ENCODE measurements around the gene ANKMY1.
"Not testable (repeated sequence)": the region's sequence is repeated elsewhere in the genome, so short reads cannot be mapped to it uniquely, and the experiment has no call there.

The ANKMY1 gene

GRCh38 chr2:240569998-240570530 lies 12.3 kb upstream of the ANKMY1 start:
- Mint-ChIP-seq H3K4me1 (peaks cover 40% of the 10 kb centered on the region), H3K27me3 (no peaks in the 10 kb centered on the region), H3K27ac (no peak overlapping the region), H3K36me3 (ENCODE audit: low read depth) (peaks cover 2% of the 10 kb centered on the region), H3K9me3 (no peaks in the 10 kb centered on the region), H3K4me3 (peak overlapping the region; percentile 78)
- ATAC-seq, result no peak
- DNase-seq, result no peak

- Mint-ChIP-seq H3K9me3 (no peaks in the 10 kb centered on the region), H3K4me1 (peaks cover 45% of the 10 kb centered on the region), H3K36me3 (ENCODE audit: low read depth) (peaks cover 4% of the 10 kb centered on the region), H3K27me3 (no peaks in the 10 kb centered on the region), H3K4me3 (peak overlapping the region; percentile 78), H3K27ac (peak overlapping the region; percentile 42)
- no peak for DNase-seq
- ATAC-seq, result no peak
Observed at GRCh38 chr2:240569523-240569997, 11.8 kb upstream of the ANKMY1 start.

- H3K27ac Mint-ChIP-seq, result peak overlapping the region; percentile 42
- peak overlapping the region; percentile 78 for H3K4me3 Mint-ChIP-seq
- peaks cover 52% of the 10 kb centered on the region for H3K4me1 Mint-ChIP-seq
- peaks cover 6% of the 10 kb centered on the region for H3K36me3 Mint-ChIP-seq (ENCODE audit: low read depth)
- H3K27me3 Mint-ChIP-seq, result no peaks in the 10 kb centered on the region
- ATAC-seq, result no peak
- DNase-seq, result peak; percentile 45
- no peaks in the 10 kb centered on the region for H3K9me3 Mint-ChIP-seq
Observed at GRCh38 chr2:240568678-240569522, 11.1 kb upstream of the ANKMY1 start.

GRCh38 chr2:240567872-240568677 lies 10.3 kb upstream of the ANKMY1 start, which contains the start of gene RNPEPL1:
RNPEPL1 (plus strand) TSS chr2:240568484; CDS start chr2:240568587, 103 bp downstream.
- Mint-ChIP-seq H3K9me3 (no peaks in the 10 kb centered on the region), H3K27ac (peak within 1 kb of the TSS; percentile 96), H3K4me3 (peak within 1 kb of the TSS; percentile 96), H3K36me3 (ENCODE audit: low read depth) (peaks cover 13% of the 10 kb centered on the region), H3K27me3 (no peaks in the 10 kb centered on the region), H3K4me1 (peaks cover 60% of the 10 kb centered on the region)
- DNase-seq, result peak; percentile 62
- peak; percentile 8 for ATAC-seq

GRCh38 chr2:240567137-240567871 lies 9.5 kb upstream of the ANKMY1 start:
- peaks cover 19% of the 10 kb centered on the region for H3K36me3 Mint-ChIP-seq (ENCODE audit: low read depth)
- H3K9me3 Mint-ChIP-seq, result no peaks in the 10 kb centered on the region
- no peaks in the 10 kb centered on the region for H3K27me3 Mint-ChIP-seq
- H3K4me3 Mint-ChIP-seq, result peak overlapping the region; percentile 96
- peak overlapping the region; percentile 96 for H3K27ac Mint-ChIP-seq
- peaks cover 68% of the 10 kb centered on the region for H3K4me1 Mint-ChIP-seq
- peak; percentile 34 for DNase-seq
- no peak for ATAC-seq

- DNase-seq, result peak; percentile 97
- Mint-ChIP-seq H3K27ac (peak overlapping the region; percentile 96), H3K36me3 (ENCODE audit: low read depth) (peaks cover 25% of the 10 kb centered on the region), H3K9me3 (no peaks in the 10 kb centered on the region), H3K4me1 (peaks cover 74% of the 10 kb centered on the region), H3K27me3 (no peaks in the 10 kb centered on the region), H3K4me3 (peak overlapping the region; percentile 96)
- peak; percentile 67 for ATAC-seq
Observed at GRCh38 chr2:240566203-240567136, 8.7 kb upstream of the ANKMY1 start.

- Mint-ChIP-seq H3K4me1 (peaks cover 70% of the 10 kb centered on the region), H3K9me3 (no peaks in the 10 kb centered on the region), H3K27me3 (no peaks in the 10 kb centered on the region), H3K36me3 (ENCODE audit: low read depth) (peaks cover 27% of the 10 kb centered on the region), H3K4me3 (peak overlapping the region; percentile 96), H3K27ac (peak overlapping the region; percentile 95)
- ATAC-seq (peak; percentile 58), DNase-seq (peak; percentile 88)
Observed at GRCh38 chr2:240565333-240566202, 7.8 kb upstream of the ANKMY1 start.

- H3K4me3 Mint-ChIP-seq, result peak overlapping the region; percentile 96
- ATAC-seq (peak; percentile 9), DNase-seq (peak; percentile 47)
- H3K9me3 Mint-ChIP-seq, result no peaks in the 10 kb centered on the region
- peaks cover 30% of the 10 kb centered on the region for H3K36me3 Mint-ChIP-seq (ENCODE audit: low read depth)
- H3K4me1 Mint-ChIP-seq, result peaks cover 67% of the 10 kb centered on the region
- peak overlapping the region; percentile 95 for H3K27ac Mint-ChIP-seq
- H3K27me3 Mint-ChIP-seq, result no peaks in the 10 kb centered on the region
Observed at GRCh38 chr2:240564561-240565332, 7.0 kb upstream of the ANKMY1 start.

- peak overlapping the region; percentile 96 for H3K4me3 Mint-ChIP-seq
- ATAC-seq, result no peak
- no peaks in the 10 kb centered on the region for H3K27me3 Mint-ChIP-seq
- H3K9me3 Mint-ChIP-seq, result no peaks in the 10 kb centered on the region
- H3K27ac Mint-ChIP-seq, result peak overlapping the region; percentile 95
- no peak for DNase-seq
- H3K4me1 Mint-ChIP-seq, result peaks cover 67% of the 10 kb centered on the region
- H3K36me3 Mint-ChIP-seq (ENCODE audit: low read depth), result peaks cover 35% of the 10 kb centered on the region
Observed at GRCh38 chr2:240563951-240564560, 6.3 kb upstream of the ANKMY1 start.

GRCh38 chr2:240563231-240563630 lies 5.4 kb upstream of the ANKMY1 start:
- not testable (repeated sequence) for DNase-seq, H3K9me3 Mint-ChIP-seq, H3K4me3 Mint-ChIP-seq, ATAC-seq, H3K27me3 Mint-ChIP-seq
- Mint-ChIP-seq H3K36me3 (ENCODE audit: low read depth) (peaks cover 42% of the 10 kb centered on the region), H3K4me1 (peaks cover 75% of the 10 kb centered on the region), H3K27ac (peak overlapping the region; percentile 95)

GRCh38 chr2:240561325-240561971 lies 3.7 kb upstream of the ANKMY1 start:
- no peak for DNase-seq
- H3K4me3 Mint-ChIP-seq, result peak overlapping the region; percentile 86
- peaks cover 78% of the 10 kb centered on the region for H3K4me1 Mint-ChIP-seq
- H3K27me3 Mint-ChIP-seq, result no peaks in the 10 kb centered on the region
- no peaks in the 10 kb centered on the region for H3K9me3 Mint-ChIP-seq
- ATAC-seq, result no peak
- peak overlapping the region; percentile 86 for H3K27ac Mint-ChIP-seq
- peaks cover 46% of the 10 kb centered on the region for H3K36me3 Mint-ChIP-seq (ENCODE audit: low read depth)

Data from activated naive CD8-positive, alpha-beta T cell treated with anti-CD3 and anti-CD28 coated beads, Interleukin-2, amount 50 U/mL, for 24 hours (primary cell).